Esophagus muscularis mucosa (tissue), 4 donors: Measurements from ENCODE around the gene TIMM17B.

Experiments used
- CTCF ChIP-seq, 3 experiments: fragments of 200-600 bp in 2 of 3; fragments of 450-650 bp in 1 of 3; sonication (generic) in 2 of 3; IDR thresholded peaks; one replicate each; pipeline ENCODE4 v1.5.1; 2017 to 2019; ENCODE audit warnings: antibody characterized with exemption in 3 of 3, mild to moderate bottlenecking in 2 of 3, moderate library complexity in 1 of 3
- EP300 ChIP-seq: sonication (generic); formaldehyde crosslinking; IDR thresholded peaks from one replicate; pipeline ENCODE4 v1.6.1; 2017; ENCODE audit warnings: antibody characterized with exemption
- POLR2A ChIP-seq: fragments of 450-650 bp; IDR thresholded peaks from one replicate; pipeline ENCODE4 v1.6.1; 2017; ENCODE audit warnings: antibody characterized with exemption, moderate library complexity, mild to moderate bottlenecking, low read depth
- POLR2AphosphoS5 ChIP-seq, 2 donors: sonication (generic); formaldehyde crosslinking; IDR thresholded peaks; one replicate each; pipeline ENCODE4 v1.6.1; 2017; ENCODE audit warnings: antibody characterized with exemption in 2 of 2

DNA sequence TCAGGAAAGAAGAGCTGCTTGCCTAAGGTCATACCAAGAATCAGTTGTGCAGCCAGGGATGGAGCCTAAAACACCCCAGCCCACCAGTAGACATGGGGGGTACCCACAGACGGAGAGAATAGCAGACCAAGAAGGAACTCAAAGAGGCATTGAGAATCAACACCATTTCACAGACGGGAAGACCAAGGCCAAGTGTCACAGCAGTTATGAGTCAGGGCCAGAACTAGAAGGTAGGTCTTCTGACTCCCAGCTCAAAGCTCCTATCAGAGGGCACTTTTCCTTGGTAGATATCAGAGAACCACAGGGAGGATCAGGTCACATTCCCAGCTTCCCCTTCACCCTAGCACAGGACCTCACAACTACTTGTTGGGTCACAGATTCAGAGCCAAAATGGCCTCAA, 45.3 kb upstream of the TIMM17B start:
- no peak for TF ChIP-seq EP300
- no peak for TF ChIP-seq CTCF (IDR thresholded peaks at IDR 0.05)
- TF ChIP-seq POLR2A, result no peak
- no peak for TF ChIP-seq POLR2AphosphoS5 (IDR thresholded peaks at IDR 0.05)
